Uterus (tissue), 4 donors: Measurements from ENCODE around the gene COPZ1. TPM values are rescaled to one million over a fixed set of nuclear protein-coding genes. Genes with fewer than 3 reads are reported as not detected.
A peak's percentile ranks its signal among the peaks of the same experiment; 100 is the strongest.

Source experiments
- DNase-seq, 2 donors: peaks; one replicate each; pipeline ENCODE4 v3.0.0-alpha.2; 2019 to 2020
- H3K27ac ChIP-seq, 2 donors: fragments of 200-600 bp; sonication (generic); 1 replicate in 1 of 2; 2 replicates in 1 of 2; pipeline ENCODE4 v1.5.1; 2016 to 2018
- H3K27me3 ChIP-seq, 2 donors: fragments of 200-600 bp; sonication (generic); one replicate each; pipeline ENCODE4 v1.5.1; 2018 to 2019; ENCODE audit warnings: control low read depth in 1 of 2
- H3K36me3 ChIP-seq, 2 donors: fragments of 200-600 bp; sonication (generic); one replicate each; pipeline ENCODE4 v1.5.1; 2019; ENCODE audit warnings: control low read depth in 1 of 2
- H3K4me1 ChIP-seq, 2 donors: fragments of 200-600 bp; sonication (generic); one replicate each; pipeline ENCODE4 v1.5.1; 2018 to 2019; ENCODE audit warnings: control low read depth in 1 of 2
- H3K4me3 ChIP-seq, 2 donors: fragments of 200-600 bp; sonication (generic); 1 replicate in 1 of 2; 2 replicates in 1 of 2; pipeline ENCODE4 v1.5.1; 2018 to 2019; ENCODE audit warnings: mild to moderate bottlenecking in 1 of 2
- H3K9me3 ChIP-seq, 2 donors: fragments of 200-600 bp; sonication (generic); one replicate each; pipeline ENCODE4 v1.5.1; 2019; ENCODE audit warnings: control low read depth in 1 of 2
- CTCF ChIP-seq, 4 experiments: fragments of 200-600 bp in 2 of 4; fragments of 450-650 bp in 2 of 4; sonication (generic) in 2 of 4; IDR thresholded peaks; one replicate each; pipeline ENCODE4 v1.5.1; 2016 to 2019; ENCODE audit warnings: antibody characterized with exemption in 4 of 4, mild to moderate bottlenecking in 2 of 4, moderate library complexity in 1 of 4
- POLR2A ChIP-seq, 2 donors: fragments of 450-650 bp; IDR thresholded peaks; one replicate each; pipeline ENCODE4 v1.6.1; 2016; ENCODE audit warnings: antibody characterized with exemption in 2 of 2, mild to moderate bottlenecking in 1 of 2, moderate library complexity in 1 of 2
- intact Hi-C: fragments of 100-400 bp; cut with DNase I; formaldehyde crosslinking; loops from one replicate; pipeline ENCODE4 v1.15.1; 2023; ENCODE audit warnings: low total_unique reads
- total RNA-seq, 4 donors: library from RNA; depleted of rRNA in 3 of 4; stranded (reverse); fragments of >200 nt in 3 of 4; gene quantifications; one replicate each; pipeline versions ENCODE4 v1.1.0 to v1.2.4, GENCODE V29; 2014 to 2023
- donor health status: DM: yes; HTN: yes; CAD: no.

COPZ1 gene
- total RNA-seq, 4 donors from 2014 or later: 32.3 to 141 (median 120) TPM

DNA sequence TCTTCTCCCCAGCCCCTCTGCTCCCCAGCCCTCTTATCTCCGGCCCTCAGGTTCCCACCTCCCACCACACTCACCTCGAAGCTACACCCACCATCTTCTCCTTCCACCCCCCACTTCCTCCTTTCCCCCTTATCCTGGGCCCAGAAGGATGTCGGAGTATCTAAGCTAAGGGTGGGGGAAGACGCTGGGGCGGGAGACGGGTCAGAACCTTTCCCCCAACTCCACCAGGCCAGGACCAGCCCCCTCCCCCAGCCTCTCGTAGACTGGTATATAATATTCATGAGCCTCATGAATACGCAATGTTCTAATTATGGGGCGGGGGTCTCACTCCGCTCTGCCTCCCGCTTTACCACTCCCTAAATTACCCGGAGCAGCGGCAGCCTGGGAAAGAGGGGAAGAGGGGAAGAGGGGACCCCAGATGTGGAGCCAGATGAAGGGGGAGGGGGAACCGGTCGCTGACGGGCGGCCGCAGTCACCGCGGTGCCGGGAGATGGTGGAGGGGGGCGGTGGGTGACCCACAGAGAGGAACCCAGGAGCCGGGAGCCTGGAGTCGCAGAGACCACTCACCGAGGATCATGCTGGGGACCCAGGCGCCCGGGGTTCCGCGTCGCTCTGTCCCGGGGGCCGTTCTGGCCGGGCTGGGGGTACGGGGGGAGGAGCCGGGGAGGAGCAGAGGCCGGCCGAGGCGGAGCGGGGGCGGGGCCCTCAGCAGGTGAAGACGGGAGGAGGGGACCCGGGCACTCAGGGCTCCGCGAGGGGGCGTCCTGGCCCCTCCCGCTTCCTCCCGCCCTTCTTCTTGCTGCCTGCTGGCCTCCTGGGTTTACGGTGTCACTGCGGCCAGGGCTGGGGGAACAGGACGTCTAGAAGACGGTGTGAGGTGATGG lies 66.0 kb downstream of the COPZ1 start:
- no peaks in the 10 kb centered on the region for H3K36me3 ChIP-seq
- peak overlapping the region; percentile 4 to 40 for H3K4me3 ChIP-seq
- intact Hi-C loops: no loop called here
- H3K4me1 ChIP-seq: no peaks in the 10 kb centered on the region
- TF ChIP-seq CTCF (IDR thresholded peaks at IDR 0.05): no peak
- TF ChIP-seq POLR2A (IDR thresholded peaks at IDR 0.05): no peak
- no peaks in the 10 kb centered on the region for H3K9me3 ChIP-seq
- no peak for DNase-seq
- H3K27me3 ChIP-seq: no peaks in the 10 kb centered on the region
- H3K27ac ChIP-seq: peak overlapping the region in 1 of 2 donors; percentile 23

- no peaks in the 10 kb centered on the region for H3K27me3 ChIP-seq
- no peaks in the 10 kb centered on the region for H3K36me3 ChIP-seq
- H3K27ac ChIP-seq: no peak overlapping the region
- TF ChIP-seq POLR2A (IDR thresholded peaks at IDR 0.05): no peak
- TF ChIP-seq CTCF (IDR thresholded peaks at IDR 0.05): no peak
- DNase-seq: no peak
- intact Hi-C loops: no loop called here
- H3K9me3 ChIP-seq: no peaks in the 10 kb centered on the region
- no peak overlapping the region for H3K4me3 ChIP-seq
- no peaks in the 10 kb centered on the region for H3K4me1 ChIP-seq
Measured at GRCh38 chr12:54392485-54393206, 67.7 kb downstream of the COPZ1 start.

- TF ChIP-seq POLR2A (IDR thresholded peaks at IDR 0.05) (no peak), CTCF (IDR thresholded peaks at IDR 0.05) (no peak)
- no peak for DNase-seq
- Histone ChIP-seq H3K36me3 (no peaks in the 10 kb centered on the region), H3K27me3 (no peaks in the 10 kb centered on the region), H3K4me3 (no peak overlapping the region), H3K4me1 (no peaks in the 10 kb centered on the region), H3K9me3 (no peaks in the 10 kb centered on the region), H3K27ac (no peak overlapping the region)
- intact Hi-C loops: no loop called here
Measured at GRCh38 chr12:54393207-54393609, 68.3 kb downstream of the COPZ1 start.

- intact Hi-C loops: no loop called here
- H3K4me3 ChIP-seq: no peak overlapping the region
- H3K4me1 ChIP-seq: no peaks in the 10 kb centered on the region
- no peaks in the 10 kb centered on the region for H3K9me3 ChIP-seq
- DNase-seq: no peak
- H3K36me3 ChIP-seq: no peaks in the 10 kb centered on the region
- H3K27ac ChIP-seq: no peak overlapping the region
- TF ChIP-seq CTCF (IDR thresholded peaks at IDR 0.05) (no peak), POLR2A (IDR thresholded peaks at IDR 0.05) (no peak)
- H3K27me3 ChIP-seq: no peaks in the 10 kb centered on the region
Measured at GRCh38 chr12:54393743-54394142, 68.8 kb downstream of the COPZ1 start.

DNA sequence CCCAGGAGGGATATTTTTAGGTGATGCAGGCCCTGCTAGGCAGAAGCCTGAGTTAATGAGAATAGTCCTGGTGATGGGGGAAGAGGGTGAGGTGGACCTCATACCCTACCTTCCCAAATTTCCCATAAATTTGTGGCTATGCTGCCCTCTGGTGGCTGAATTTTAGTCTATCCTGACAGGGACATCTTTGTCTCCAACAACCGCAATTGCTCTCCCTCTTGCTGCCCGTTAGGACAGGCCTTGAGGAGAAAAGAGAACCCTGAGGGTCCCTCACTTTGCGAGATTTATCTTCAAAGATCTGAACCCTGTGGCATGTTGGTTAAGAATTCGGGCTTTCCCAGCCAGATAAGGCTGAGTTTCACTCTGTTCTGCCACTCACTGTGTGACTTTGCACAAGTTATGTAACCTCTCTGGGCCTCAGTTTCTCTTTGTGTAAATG lies 69.4 kb downstream of the COPZ1 start:
- no peaks in the 10 kb centered on the region for H3K4me1 ChIP-seq
- peak; percentile 35 to 64 (median 51) for TF ChIP-seq CTCF (IDR thresholded peaks at IDR 0.05)
- no peak for TF ChIP-seq POLR2A (IDR thresholded peaks at IDR 0.05)
- H3K27me3 ChIP-seq: no peaks in the 10 kb centered on the region
- no peaks in the 10 kb centered on the region for H3K36me3 ChIP-seq
- no peaks in the 10 kb centered on the region for H3K9me3 ChIP-seq
- peak in 1 of 2 donors; percentile 55 for DNase-seq
- H3K27ac ChIP-seq: no peak overlapping the region
- H3K4me3 ChIP-seq: no peak overlapping the region
- intact Hi-C loops: no loop called here
